ENCODE data around the gene AUTS2.

AUTS2 gene

DNA sequence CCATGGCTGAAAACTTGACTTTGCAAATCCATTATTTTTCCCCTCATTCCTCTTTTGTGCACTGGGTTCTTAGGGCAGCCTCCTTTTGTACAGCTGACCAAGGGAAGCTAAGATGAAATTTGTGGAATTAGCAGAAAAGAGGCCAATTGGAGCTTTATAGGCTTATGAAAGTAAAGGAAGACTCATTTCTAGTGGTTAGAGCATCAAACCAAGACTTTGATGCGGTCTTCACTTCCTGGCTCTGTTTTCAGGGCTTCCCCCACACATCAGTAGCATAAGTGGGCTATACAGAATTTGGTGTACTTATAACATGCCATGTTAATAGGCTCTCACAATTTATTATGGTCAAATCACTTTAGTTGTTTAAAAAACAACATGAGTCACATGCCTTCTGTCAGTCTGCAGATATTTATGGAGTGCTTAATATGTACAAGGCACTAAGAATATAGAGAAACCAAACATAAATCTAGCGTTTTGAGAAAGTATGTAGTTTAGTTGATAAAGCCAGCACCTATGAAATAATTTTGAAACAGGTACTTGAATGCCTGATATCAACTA, 5.7 kb downstream of the AUTS2 start:
- TF ChIP-seq, protein P1, sequence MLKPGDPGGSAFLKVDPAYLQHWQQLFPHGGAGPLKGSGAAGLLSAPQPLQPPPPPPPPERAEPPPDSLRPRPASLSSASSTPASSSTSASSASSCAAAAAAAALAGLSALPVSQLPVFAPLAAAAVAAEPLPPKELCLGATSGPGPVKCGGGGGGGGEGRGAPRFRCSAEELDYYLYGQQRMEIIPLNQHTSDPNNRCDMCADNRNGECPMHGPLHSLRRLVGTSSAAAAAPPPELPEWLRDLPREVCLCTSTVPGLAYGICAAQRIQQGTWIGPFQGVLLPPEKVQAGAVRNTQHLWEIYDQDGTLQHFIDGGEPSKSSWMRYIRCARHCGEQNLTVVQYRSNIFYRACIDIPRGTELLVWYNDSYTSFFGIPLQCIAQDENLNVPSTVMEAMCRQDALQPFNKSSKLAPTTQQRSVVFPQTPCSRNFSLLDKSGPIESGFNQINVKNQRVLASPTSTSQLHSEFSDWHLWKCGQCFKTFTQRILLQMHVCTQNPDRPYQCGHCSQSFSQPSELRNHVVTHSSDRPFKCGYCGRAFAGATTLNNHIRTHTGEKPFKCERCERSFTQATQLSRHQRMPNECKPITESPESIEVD (tag by site-specific recombination; IDR thresholded peaks at IDR 0.05) = peak; percentile 51; the same call in 1 of the 2 replicates
- TF ChIP-seq ZBTB17 (tag by site-specific recombination; IDR thresholded peaks at IDR 0.05) = peak; percentile 11; the same call in 1 of the 2 replicates
- no peak for TF ChIP-seq ZNF621 (tag by site-specific recombination; IDR thresholded peaks at IDR 0.05)
- TF ChIP-seq OSR2 (tag by site-specific recombination; IDR thresholded peaks at IDR 0.05) = peak; percentile 74
- 0 out of 2 replicates have a peak, but pooled peaks have one; percentile 7 for TF ChIP-seq ZNF184 (tag by site-specific recombination; IDR thresholded peaks at IDR 0.05)
- H3K27ac ChIP-seq (ENCODE audit: extremely low read depth, low read depth, low read length) = no peak overlapping the region; the same call in 1 of the 2 replicates
- H3K36me3 ChIP-seq (ENCODE audit: control insufficient read depth in 2 of 2, insufficient read depth in 1 of 2, low read length in 2 of 2) = no peaks in the 10 kb centered on the region
- H3K4me1 ChIP-seq (ENCODE audit: control insufficient read depth, insufficient read depth, low read length) = peaks cover 58% of the 10 kb centered on the region
- ChIA-PET POLR2A (no interaction called here), CTCF (no interaction called here)
- H3K9me3 ChIP-seq (ENCODE audit: control insufficient read depth, insufficient read depth, low read depth, low read length) = no peaks in the 10 kb centered on the region
- H3K4me3 ChIP-seq (ENCODE audit: low read depth, low read length) = no peak overlapping the region

DNA sequence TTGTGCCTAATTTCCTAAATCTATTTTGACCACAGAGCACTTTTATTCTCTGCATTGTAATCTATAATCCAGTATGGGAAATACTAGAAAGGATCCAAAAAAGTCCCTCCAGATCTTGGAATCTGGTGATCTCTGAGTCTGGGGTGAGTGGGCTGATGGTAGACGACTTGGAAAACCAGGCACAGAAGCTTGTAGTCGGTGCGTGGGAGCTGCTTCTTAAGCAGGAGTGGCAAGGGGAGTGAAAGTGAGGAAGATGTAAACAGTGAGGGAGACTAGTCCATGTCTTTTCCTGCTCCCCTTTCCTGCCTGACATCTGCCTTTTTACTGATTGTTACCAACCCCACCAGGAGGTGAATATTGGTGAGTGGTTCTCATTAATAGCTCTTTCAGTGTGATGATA, 6.8 kb downstream of the AUTS2 start:
- POLR2A ChIA-PET = no interaction called here
- Histone ChIP-seq H3K9me3 (ENCODE audit: control insufficient read depth, insufficient read depth, low read depth, low read length) (no peaks in the 10 kb centered on the region), H3K4me1 (ENCODE audit: control insufficient read depth, insufficient read depth, low read length) (peaks cover 68% of the 10 kb centered on the region), H3K27ac (ENCODE audit: extremely low read depth, low read depth, low read length) (no peak overlapping the region), H3K4me3 (ENCODE audit: low read depth, low read length) (no peak overlapping the region), H3K36me3 (ENCODE audit: control insufficient read depth in 2 of 2, insufficient read depth in 1 of 2, low read length in 2 of 2) (no peaks in the 10 kb centered on the region)
- no peak for TF ChIP-seq ZNF121 (tag by site-specific recombination; IDR thresholded peaks at IDR 0.05)
- no peak for TF ChIP-seq HOXC10 (CRISPR knock-in tag; IDR thresholded peaks at IDR 0.05)
- TF ChIP-seq OSR2 (tag by site-specific recombination; IDR thresholded peaks at IDR 0.05) = peak; percentile 90
- TF ChIP-seq TCF7L2 (IDR thresholded peaks at IDR 0.05; ENCODE audit: borderline replicate concordance, low read depth, low read length) = no peak
- 0 out of 2 replicates have a peak, but pooled peaks have one; percentile 42 for TF ChIP-seq ZNF133 (tag by site-specific recombination; IDR thresholded peaks at IDR 0.05)
- TF ChIP-seq PRDM1 (tag by site-specific recombination; IDR thresholded peaks at IDR 0.05) = peak; percentile 18; the same call in 1 of the 2 replicates
- TF ChIP-seq ZNF707 (tag by site-specific recombination; IDR thresholded peaks at IDR 0.05) = no peak
- no peak for TF ChIP-seq ZFP69B (tag by site-specific recombination; IDR thresholded peaks at IDR 0.05)
- peak; percentile 81 for TF ChIP-seq ZFHX2 (tag by site-specific recombination; conservative IDR thresholded peaks at IDR 0.05)
- peak; percentile 47 for TF ChIP-seq WT1 (tag by site-specific recombination; IDR thresholded peaks at IDR 0.05)
- no peak for TF ChIP-seq BCL11A (tag by site-specific recombination; IDR thresholded peaks at IDR 0.05; ENCODE audit: low read depth)
- TF ChIP-seq EGR2 (tag by site-specific recombination; IDR thresholded peaks at IDR 0.05; ENCODE audit: low read depth) = peak; percentile 82
- TF ChIP-seq, protein P2, sequence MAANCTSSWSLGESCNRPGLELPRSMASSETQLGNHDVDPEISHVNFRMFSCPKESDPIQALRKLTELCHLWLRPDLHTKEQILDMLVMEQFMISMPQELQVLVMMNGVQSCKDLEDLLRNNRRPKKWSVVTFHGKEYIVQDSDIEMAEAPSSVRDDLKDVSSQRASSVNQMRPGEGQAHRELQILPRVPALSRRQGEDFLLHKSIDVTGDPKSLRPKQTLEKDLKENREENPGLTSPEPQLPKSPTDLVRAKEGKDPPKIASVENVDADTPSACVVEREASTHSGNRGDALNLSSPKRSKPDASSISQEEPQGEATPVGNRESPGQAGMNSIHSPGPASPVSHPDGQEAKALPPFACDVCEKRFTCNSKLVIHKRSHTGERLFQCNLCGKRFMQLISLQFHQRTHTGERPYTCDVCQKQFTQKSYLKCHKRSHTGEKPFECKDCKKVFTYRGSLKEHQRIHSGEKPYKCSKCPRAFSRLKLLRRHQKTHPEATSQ (tag by site-specific recombination; IDR thresholded peaks at IDR 0.05) = no peak
- CTCF ChIA-PET = no interaction called here

DNA sequence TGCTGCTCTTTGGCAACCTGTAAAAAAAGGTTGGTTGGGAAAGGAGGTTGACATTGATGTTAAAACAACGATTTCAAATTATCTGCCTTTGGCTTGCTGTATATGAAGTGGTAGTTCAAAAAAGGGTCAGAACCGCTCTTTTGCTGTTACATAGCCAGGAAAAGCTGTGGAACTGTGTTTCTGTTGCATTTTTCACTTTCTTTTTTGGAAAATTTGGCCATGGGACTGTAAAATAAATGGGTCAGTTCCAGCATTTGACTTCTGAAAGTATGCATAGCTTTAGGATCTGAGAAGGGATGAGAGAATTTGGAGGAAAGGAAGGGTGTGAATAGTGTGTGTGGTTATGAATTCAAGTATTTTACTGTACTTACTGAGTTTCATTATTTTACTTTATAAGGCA, 7.3 kb downstream of the AUTS2 start:
- H3K9me3 ChIP-seq (ENCODE audit: control insufficient read depth, insufficient read depth, low read depth, low read length) = no peaks in the 10 kb centered on the region
- TF ChIP-seq, protein P3, sequence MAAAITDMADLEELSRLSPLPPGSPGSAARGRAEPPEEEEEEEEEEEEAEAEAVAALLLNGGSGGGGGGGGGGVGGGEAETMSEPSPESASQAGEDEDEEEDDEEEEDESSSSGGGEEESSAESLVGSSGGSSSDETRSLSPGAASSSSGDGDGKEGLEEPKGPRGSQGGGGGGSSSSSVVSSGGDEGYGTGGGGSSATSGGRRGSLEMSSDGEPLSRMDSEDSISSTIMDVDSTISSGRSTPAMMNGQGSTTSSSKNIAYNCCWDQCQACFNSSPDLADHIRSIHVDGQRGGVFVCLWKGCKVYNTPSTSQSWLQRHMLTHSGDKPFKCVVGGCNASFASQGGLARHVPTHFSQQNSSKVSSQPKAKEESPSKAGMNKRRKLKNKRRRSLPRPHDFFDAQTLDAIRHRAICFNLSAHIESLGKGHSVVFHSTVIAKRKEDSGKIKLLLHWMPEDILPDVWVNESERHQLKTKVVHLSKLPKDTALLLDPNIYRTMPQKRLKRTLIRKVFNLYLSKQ (tag by site-specific recombination; IDR thresholded peaks at IDR 0.05; ENCODE audit: borderline replicate concordance) = no peak
- TF ChIP-seq, protein P4, sequence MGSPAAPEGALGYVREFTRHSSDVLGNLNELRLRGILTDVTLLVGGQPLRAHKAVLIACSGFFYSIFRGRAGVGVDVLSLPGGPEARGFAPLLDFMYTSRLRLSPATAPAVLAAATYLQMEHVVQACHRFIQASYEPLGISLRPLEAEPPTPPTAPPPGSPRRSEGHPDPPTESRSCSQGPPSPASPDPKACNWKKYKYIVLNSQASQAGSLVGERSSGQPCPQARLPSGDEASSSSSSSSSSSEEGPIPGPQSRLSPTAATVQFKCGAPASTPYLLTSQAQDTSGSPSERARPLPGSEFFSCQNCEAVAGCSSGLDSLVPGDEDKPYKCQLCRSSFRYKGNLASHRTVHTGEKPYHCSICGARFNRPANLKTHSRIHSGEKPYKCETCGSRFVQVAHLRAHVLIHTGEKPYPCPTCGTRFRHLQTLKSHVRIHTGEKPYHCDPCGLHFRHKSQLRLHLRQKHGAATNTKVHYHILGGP (tag by site-specific recombination; IDR thresholded peaks at IDR 0.05) = no peak
- no peak for TF ChIP-seq ZNF174 (tag by site-specific recombination; IDR thresholded peaks at IDR 0.05)
- TF ChIP-seq, protein P5, sequence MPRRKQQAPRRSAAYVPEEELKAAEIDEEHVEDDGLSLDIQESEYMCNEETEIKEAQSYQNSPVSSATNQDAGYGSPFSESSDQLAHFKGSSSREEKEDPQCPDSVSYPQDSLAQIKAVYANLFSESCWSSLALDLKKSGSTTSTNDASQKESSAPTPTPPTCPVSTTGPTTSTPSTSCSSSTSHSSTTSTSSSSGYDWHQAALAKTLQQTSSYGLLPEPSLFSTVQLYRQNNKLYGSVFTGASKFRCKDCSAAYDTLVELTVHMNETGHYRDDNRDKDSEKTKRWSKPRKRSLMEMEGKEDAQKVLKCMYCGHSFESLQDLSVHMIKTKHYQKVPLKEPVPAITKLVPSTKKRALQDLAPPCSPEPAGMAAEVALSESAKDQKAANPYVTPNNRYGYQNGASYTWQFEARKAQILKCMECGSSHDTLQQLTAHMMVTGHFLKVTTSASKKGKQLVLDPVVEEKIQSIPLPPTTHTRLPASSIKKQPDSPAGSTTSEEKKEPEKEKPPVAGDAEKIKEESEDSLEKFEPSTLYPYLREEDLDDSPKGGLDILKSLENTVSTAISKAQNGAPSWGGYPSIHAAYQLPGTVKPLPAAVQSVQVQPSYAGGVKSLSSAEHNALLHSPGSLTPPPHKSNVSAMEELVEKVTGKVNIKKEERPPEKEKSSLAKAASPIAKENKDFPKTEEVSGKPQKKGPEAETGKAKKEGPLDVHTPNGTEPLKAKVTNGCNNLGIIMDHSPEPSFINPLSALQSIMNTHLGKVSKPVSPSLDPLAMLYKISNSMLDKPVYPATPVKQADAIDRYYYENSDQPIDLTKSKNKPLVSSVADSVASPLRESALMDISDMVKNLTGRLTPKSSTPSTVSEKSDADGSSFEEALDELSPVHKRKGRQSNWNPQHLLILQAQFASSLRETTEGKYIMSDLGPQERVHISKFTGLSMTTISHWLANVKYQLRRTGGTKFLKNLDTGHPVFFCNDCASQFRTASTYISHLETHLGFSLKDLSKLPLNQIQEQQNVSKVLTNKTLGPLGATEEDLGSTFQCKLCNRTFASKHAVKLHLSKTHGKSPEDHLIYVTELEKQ (tag by site-specific recombination; IDR thresholded peaks at IDR 0.05; ENCODE audit: borderline replicate concordance) = no peak
- no peak for TF ChIP-seq KLF8 (tag by site-specific recombination; IDR thresholded peaks at IDR 0.05)
- H3K27ac ChIP-seq (ENCODE audit: extremely low read depth, low read depth, low read length) = no peak overlapping the region
- ChIA-PET POLR2A (no interaction called here), CTCF (interaction anchor here (0.6 kb wide), 2 partner anchors 104 to 486 kb away, joined by 3 read pairs; no protein-coding TSS in a partner anchor)
- peaks cover 73% of the 10 kb centered on the region for H3K4me1 ChIP-seq (ENCODE audit: control insufficient read depth, insufficient read depth, low read length)
- H3K4me3 ChIP-seq (ENCODE audit: low read depth, low read length) = no peak overlapping the region
- H3K36me3 ChIP-seq (ENCODE audit: control insufficient read depth in 2 of 2, insufficient read depth in 1 of 2, low read length in 2 of 2) = no peaks in the 10 kb centered on the region
